Measurements from ENCODE around the gene ASPSCR1.

DNA sequence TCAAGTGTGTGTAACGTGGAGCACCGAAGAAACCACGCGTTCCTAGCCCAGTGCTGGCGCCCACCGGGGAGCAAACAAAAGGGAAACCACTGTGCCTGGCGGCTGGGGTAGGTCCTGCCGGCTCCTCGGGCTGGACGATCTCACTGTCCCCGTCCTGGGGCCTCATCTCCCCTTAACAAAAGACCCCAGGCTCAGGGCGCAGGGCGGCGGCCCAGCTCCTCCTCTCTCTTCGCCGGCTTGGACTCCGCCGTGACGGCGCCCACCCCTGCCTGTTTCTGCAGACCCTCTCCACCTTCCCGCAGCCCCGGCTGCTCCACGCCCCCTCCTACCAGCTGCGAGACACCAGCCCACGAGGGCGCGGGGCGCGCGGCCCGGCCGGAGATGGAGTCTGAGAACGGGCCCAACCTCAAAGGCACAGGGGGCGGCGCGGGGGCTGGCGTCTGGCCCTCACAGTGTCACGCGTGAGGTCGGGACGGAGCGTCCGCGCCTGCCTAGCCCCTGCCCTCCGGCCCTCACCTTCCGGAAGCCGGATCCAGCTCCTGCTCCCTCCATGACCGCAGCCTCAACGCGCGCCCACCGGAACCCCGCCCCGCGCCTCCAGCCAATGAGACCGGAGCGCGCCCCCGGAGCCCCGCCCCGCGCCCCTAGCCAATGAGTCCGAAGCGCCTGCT, 45.0 kb downstream of the ASPSCR1 start, which contains the start of gene CENPX:
- TF ChIP-seq POLR2A (IDR thresholded peaks at IDR 0.05) = peak; percentile 53 to 79 (median 78)
- TF ChIP-seq, protein P1, sequence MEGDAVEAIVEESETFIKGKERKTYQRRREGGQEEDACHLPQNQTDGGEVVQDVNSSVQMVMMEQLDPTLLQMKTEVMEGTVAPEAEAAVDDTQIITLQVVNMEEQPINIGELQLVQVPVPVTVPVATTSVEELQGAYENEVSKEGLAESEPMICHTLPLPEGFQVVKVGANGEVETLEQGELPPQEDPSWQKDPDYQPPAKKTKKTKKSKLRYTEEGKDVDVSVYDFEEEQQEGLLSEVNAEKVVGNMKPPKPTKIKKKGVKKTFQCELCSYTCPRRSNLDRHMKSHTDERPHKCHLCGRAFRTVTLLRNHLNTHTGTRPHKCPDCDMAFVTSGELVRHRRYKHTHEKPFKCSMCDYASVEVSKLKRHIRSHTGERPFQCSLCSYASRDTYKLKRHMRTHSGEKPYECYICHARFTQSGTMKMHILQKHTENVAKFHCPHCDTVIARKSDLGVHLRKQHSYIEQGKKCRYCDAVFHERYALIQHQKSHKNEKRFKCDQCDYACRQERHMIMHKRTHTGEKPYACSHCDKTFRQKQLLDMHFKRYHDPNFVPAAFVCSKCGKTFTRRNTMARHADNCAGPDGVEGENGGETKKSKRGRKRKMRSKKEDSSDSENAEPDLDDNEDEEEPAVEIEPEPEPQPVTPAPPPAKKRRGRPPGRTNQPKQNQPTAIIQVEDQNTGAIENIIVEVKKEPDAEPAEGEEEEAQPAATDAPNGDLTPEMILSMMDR (IDR thresholded peaks at IDR 0.05) = peak in 1 of 7 experiments; percentile 11

Measured in body of pancreas (tissue), 4 donors.